Ectodermal cell (in vitro differentiated cells): ENCODE results near the gene PTPA.
"Not testable (repeated sequence)": the region's sequence is repeated elsewhere in the genome, so short reads cannot be mapped to it uniquely, and the experiment has no call there.

ENCODE experiments used
- H3K27ac ChIP-seq: 2 replicates; pipeline ENCODE4 v1.7.0; 2013; ENCODE audit warnings: mild to moderate bottlenecking, low read depth, low read length; ENCODE audit not compliant: insufficient read depth, poor library complexity, severe bottlenecking
- H3K27me3 ChIP-seq: 2 replicates; pipeline ENCODE4 v1.7.0; 2013; ENCODE audit warnings: mild to moderate bottlenecking, low read length; ENCODE audit not compliant: insufficient read depth, control insufficient read depth, poor library complexity, severe bottlenecking
- H3K36me3 ChIP-seq: one replicate; pipeline ENCODE4 v1.7.0; 2013; ENCODE audit warnings: low read length; ENCODE audit not compliant: control insufficient read depth, insufficient read depth
- H3K4me1 ChIP-seq: one replicate; pipeline ENCODE4 v1.7.0; 2013; ENCODE audit warnings: low read length; ENCODE audit not compliant: control insufficient read depth, insufficient read depth
- H3K4me3 ChIP-seq: 2 replicates; pipeline ENCODE4 v1.7.0; 2013; ENCODE audit warnings: low read depth, low read length, control low read depth; ENCODE audit not compliant: insufficient read depth
- H3K9me3 ChIP-seq: 2 replicates; pipeline ENCODE4 v1.7.0; 2013; ENCODE audit warnings: mild to moderate bottlenecking, low read length, moderate library complexity; ENCODE audit not compliant: control insufficient read depth
- whole genome bisulfite sequencing, 2 experiments: methylation state at CpG; one replicate each; pipeline ENCODE4 v1.1.7; 2013; ENCODE audit warnings: missing lambda C conversion rate in 2 of 2; 5-methylcytosine and 5-hydroxymethylcytosine counted together

PTPA gene

DNA sequence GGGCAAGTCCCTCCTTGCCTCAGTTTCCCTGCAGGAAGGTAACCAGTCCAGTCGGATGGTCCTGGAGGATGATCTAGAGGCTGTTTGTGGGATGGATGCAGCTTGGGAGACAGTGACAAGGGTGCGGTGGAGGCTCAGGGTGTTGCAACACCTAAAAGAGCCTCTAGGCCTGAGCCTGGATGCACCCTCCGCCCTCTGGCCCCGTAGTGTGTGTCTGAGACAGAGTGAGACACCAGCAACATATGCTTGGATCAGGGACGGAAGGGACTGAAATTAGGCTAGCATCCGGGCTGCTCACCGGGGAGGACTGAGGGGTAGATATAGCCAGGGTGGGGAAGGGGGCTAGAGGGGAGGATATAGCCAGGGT is 1.7 kb upstream of the PTPA start:
- Histone ChIP-seq H3K4me3 (no peak overlapping the region), H3K9me3 (no peaks in the 10 kb centered on the region)

DNA sequence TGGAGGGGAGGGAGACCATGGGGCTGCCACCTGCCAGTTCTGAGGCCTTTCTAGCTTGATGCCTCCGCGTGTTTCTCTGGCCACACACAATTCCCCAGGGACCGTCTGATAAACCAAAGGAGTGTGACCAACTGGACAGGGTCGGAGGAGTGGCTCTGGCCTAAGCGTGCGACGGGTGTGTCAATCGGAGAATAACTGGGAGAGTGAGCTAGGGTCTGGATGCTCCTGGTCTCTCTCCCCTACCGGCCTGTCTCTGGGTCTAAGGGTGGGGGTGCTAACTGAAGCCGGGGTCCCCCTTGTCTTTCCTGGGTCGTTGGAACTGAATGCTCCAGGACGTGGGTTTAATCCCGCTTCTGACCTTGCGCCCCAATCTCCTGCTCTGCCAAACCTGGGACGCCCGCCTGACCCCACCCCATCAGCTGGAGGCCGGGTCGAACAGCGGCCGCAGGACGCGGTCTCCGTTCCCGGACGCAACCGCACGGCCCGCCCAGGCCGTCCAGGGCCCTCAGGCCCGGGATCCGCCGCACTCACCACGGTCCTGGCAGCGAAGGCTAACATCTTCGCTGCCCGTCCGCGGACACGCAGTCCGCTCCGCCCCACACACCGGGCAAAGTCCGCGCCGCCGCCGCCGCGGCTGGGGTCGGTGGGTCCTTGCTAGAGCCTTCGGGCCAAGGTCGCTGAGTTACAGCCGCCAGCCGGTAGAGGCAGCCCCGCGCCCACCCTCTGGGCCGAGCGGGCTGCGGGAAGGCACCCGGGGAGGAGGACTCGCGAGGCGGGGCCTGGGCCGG is 1.1 kb upstream of the PTPA start:
- Histone ChIP-seq H3K9me3 (no peaks in the 10 kb centered on the region), H3K4me3 (peak overlapping the region; percentile 77), H3K27me3 (peaks cover 21% of the 10 kb centered on the region), H3K4me1 (no peaks in the 10 kb centered on the region), H3K27ac (no peak overlapping the region), H3K36me3 (no peaks in the 10 kb centered on the region)
- WGBS, 2 experiments = 6% methylated on average over 64 of the region's 64 CpGs

More for the DNA sequence above, 1.7 kb upstream of the PTPA start:
- no peak overlapping the region for H3K27ac ChIP-seq
- H3K4me1 ChIP-seq = no peaks in the 10 kb centered on the region
- no peaks in the 10 kb centered on the region for H3K36me3 ChIP-seq
- 77 to 80% methylated on average over 7 of the region's 7 CpGs for WGBS, 2 experiments
- H3K27me3 ChIP-seq = peaks cover 21% of the 10 kb centered on the region

DNA sequence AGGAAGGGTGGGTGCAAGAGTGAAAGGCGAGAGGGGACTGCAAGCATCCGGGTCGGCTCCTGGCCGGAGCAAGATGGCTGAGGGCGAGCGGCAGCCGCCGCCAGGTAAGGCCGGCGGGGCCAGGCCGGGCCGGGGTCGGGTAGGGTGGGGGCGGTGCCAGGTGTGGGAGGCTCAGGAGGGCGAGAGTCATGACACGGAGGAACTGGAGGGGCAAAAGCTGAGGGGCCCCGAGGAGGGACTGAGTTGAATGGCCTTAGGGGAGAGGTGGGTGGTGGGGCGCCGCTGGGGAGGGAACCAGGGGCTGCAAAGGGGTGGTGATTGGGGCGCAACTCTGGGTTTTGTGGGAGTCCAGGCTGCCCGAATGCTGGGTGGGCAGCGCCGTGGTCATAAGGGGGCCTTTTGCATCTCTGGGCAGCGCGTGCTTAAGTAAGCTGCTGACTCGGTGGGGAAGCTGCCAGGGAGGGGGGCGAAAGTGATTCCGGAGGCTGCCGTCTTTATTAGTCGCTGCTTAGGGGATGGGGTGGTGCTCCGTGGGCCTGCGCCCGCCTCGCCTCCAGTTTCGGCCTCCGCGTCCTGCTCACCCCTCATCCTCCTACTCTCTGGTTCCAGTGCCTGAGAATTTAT is 425 bp downstream of the PTPA start:
- peak overlapping the region; percentile 83 for H3K27ac ChIP-seq
- H3K4me3 ChIP-seq = peak overlapping the region; percentile 77
- peaks cover 21% of the 10 kb centered on the region for H3K27me3 ChIP-seq
- H3K4me1 ChIP-seq = no peaks in the 10 kb centered on the region
- H3K9me3 ChIP-seq = no peaks in the 10 kb centered on the region
- 0% methylated on average over 37 of the region's 37 CpGs for WGBS, 2 experiments
- no peaks in the 10 kb centered on the region for H3K36me3 ChIP-seq

DNA sequence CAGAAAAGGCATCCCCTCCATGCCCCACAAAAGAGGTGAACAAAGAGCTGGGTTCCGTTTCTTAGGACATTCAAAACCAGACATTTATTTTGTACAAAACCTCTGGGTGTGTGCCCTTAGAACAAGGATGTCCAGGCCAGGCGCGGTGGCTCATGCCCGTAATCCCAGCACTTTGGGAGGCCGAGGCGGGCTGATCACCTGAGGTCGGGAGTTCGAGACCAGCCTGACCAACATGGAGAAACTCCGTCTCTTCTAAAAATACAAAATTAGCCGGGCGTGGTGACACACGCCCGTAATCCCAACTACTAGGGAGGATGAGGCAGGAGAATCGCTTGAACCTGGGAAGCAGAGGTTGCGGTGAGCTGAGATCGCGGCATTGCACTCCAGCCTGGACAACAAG is 1.3 kb downstream of the PTPA start:
- peak overlapping the region; percentile 77 for H3K4me3 ChIP-seq
- WGBS, 2 experiments = 90 to 94% methylated on average over 17 of the region's 17 CpGs

DNA sequence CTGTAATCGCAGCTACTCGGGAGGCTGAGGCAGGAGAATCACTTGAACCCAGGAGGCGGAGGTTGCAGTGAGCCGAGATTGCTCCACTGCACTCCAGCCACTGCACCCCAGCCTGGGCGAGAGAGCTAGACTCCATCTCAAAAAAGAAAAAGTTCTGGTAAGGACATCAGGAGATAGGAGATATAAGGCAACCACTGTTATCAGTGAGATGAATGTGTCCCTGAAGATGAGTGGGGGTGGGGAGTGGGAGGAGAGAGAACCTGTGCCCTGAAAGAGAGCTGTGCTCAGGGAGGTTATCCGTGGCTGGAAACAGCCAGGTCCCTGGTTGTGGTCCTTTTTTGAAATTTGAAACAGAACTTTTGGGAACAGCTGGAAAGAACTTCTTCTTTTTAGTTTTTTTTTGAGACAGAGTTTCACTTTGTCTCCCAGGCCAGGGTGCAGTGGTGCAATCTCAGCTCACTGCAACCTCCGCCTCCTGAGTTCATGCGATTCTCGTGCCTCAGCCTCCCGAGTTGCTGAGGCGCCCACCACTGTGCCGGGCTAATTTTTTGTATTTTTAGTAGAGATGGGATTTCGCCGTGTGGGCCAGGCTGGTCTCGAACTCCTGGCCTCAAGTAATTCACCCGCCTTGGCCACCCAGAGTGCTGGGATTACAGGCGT is 2.6 kb downstream of the PTPA start:
- peaks cover 18% of the 10 kb centered on the region for H3K27me3 ChIP-seq
- H3K4me1 ChIP-seq = no peaks in the 10 kb centered on the region
- no peaks in the 10 kb centered on the region for H3K9me3 ChIP-seq
- no peaks in the 10 kb centered on the region for H3K36me3 ChIP-seq
- H3K4me3 ChIP-seq = no peak overlapping the region
- WGBS, 2 experiments = 94 to 95% methylated on average over 17 of the region's 17 CpGs
- H3K27ac ChIP-seq = no peak overlapping the region

More for the DNA sequence above, 1.3 kb downstream of the PTPA start:
- not testable (repeated sequence) for H3K36me3 ChIP-seq, H3K4me1 ChIP-seq, H3K9me3 ChIP-seq, H3K27ac ChIP-seq
- peaks cover 21% of the 10 kb centered on the region for H3K27me3 ChIP-seq

DNA sequence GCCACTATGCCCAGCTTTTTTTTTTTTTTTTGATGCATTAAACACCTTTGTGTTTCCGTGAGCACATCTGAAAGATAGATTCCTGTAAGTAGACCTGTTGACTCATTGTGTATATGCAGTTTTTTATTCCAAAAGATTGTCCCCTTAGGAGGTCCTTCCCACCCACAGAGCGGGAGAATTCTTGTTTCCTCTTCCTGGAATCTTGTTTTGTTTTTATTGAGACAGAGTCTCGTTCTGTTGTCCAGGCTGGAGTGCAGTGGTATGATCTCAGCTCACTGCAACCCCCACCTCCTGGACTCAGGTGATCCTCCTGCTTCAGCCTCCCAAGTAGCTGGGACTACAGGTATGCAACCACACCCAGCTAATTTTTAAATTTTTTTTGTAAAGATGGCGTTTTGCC is 7.6 kb downstream of the PTPA start:
- H3K27me3 ChIP-seq = no peaks in the 10 kb centered on the region
- no peak overlapping the region for H3K27ac ChIP-seq
- H3K9me3 ChIP-seq = no peaks in the 10 kb centered on the region
- peaks cover 13% of the 10 kb centered on the region for H3K36me3 ChIP-seq
- 89 to 95% methylated on average over 4 of the region's 4 CpGs for WGBS, 2 experiments
- no peak overlapping the region for H3K4me3 ChIP-seq
- H3K4me1 ChIP-seq = no peaks in the 10 kb centered on the region

DNA sequence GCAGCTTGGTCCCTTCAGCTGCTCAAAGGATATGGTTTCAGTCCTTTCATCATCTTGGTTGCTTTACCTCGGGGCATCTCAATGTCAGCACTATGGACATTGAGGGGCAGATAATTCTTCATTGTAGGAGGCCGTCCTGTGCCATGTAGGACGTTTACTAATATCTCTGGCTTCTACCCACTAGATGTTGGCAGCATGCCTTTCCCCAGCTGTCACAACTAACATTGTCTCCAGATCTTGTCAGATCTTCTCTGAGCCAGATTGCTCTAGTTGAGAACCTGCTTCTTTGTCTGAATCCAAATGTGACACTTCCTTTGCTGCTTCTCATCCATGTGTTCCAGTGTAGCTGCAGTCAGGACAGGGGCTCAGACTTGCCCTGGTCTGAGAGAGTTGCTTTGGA is 10.3 kb downstream of the PTPA start:
- Histone ChIP-seq H3K27ac (no peak overlapping the region), H3K36me3 (peaks cover 13% of the 10 kb centered on the region), H3K27me3 (no peaks in the 10 kb centered on the region), H3K4me1 (no peaks in the 10 kb centered on the region), H3K9me3 (no peaks in the 10 kb centered on the region), H3K4me3 (no peak overlapping the region)
- WGBS, 2 experiments = 94 to 96% methylated on average over 3 of the region's 3 CpGs

DNA sequence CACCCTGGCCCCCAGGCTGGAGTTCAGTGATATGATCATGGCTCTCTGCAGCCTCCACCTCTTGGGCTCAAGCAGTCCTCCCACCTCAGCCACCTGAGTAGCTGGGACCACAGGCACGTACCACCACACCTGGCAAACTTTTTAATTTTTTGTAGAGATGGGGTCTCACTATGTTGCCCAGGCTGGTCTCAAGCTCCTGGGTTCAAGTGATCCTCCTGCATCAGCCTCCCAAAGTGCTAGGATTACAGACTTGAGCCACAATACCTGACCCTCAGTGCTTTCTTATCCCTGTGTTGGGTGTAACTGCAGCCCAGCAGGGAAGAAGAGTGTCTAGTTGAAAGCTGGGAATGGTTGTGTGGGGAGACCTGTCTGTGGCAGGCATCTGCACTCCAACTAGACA is 10.9 kb downstream of the PTPA start:
- Histone ChIP-seq H3K27me3 (no peaks in the 10 kb centered on the region), H3K27ac (no peak overlapping the region), H3K4me3 (no peak overlapping the region), H3K9me3 (no peaks in the 10 kb centered on the region), H3K4me1 (peaks cover 6% of the 10 kb centered on the region), H3K36me3 (peaks cover 13% of the 10 kb centered on the region)
- 91 to 100% methylated on average over 1 of the region's 1 CpG for WGBS, 2 experiments

DNA sequence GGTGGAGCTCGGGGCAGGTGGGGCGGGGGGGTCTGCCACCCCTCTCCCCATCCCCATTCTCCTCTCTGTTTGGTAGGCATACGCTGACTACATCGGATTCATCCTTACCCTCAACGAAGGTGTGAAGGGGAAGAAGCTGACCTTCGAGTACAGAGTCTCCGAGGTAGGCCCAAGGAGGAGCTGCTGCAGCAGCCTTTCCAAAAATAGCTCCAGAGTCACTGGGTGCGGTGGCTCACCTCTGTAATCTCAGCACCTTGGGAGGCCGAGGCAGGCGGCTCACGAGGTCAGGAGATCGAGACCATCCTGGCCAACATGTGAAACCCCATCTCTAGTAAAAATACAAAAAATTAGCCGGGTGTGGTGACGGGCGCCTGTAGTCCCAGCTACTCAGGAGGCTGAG is 11.8 kb downstream of the PTPA start:
- not testable (repeated sequence) for H3K9me3 ChIP-seq, H3K4me3 ChIP-seq, H3K27ac ChIP-seq, H3K27me3 ChIP-seq
- peaks cover 14% of the 10 kb centered on the region for H3K4me1 ChIP-seq
- 93 to 95% methylated on average over 15 of the region's 15 CpGs for WGBS, 2 experiments
- peaks cover 13% of the 10 kb centered on the region for H3K36me3 ChIP-seq

DNA sequence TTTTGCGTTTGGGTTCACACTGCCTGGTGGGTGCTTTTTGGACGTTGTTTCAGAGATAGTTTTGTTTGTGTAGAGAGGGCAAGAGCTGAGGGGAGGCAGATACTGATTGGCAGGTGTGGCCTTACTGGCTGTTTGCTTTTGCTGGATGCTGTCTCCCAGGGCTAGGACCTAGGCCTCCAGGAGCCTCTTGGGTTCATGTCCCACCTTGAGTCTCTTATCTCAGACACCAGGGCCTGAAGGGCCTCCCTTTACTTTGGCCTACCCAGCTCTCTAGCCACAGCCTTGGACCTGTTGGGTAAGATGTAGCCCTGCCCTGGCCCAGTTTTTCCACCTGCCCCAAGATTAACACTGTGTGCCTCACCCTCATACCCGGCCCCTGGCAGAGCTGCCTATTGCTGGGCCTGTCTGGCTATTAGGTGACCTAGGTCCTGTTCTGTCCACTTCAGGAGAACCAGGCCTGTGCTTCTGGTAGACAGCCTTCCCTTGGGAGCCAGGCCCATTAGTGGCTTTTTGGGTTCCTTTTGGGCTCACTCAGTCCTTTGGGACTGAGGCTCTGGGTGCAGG is 13.4 kb downstream of the PTPA start:
- no peaks in the 10 kb centered on the region for H3K27me3 ChIP-seq
- H3K4me3 ChIP-seq = no peak overlapping the region
- 92 to 98% methylated on average over 3 of the region's 3 CpGs for WGBS, 2 experiments
- H3K27ac ChIP-seq = no peak overlapping the region
- H3K4me1 ChIP-seq = peaks cover 14% of the 10 kb centered on the region
- peaks cover 20% of the 10 kb centered on the region for H3K36me3 ChIP-seq
- H3K9me3 ChIP-seq = no peaks in the 10 kb centered on the region
